ENCODE measurements around the gene TAF1D.

DNA sequence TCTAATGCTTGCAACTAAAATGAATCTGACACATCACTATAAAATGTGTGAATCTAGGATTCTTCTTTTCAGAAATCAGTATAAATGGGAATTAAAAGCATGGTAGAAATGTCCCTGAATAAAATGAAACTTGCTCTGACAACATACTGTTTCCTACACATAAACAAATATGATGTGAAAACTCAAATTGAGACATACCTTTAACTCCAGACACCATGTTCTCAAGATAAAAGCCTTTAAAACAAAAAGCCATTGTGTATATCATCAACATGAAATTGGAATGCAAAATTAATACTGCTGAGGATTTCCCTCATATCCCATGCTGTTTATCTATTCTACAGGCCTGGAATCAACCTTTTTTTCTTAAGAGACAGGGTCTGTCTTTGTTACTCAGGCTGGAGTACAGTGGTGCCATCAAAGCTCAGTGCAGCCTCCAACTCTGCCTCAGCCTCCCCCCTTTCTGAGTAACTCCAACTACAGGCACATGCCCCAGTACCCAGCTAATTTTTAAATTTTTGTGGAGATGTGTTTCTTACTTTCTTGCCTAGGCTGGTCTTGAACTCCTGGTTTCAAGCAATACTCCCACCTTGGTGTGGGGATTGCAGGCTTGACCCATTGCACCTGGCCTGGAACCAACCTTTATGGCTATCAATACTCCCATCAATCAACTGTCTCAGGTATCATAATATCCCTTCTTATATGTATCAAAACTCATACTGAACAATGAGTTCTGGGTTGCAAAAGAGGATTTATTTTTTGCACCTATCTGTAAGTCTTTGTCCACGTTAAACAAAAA, 6.7 kb downstream of the TAF1D start:
- TF ChIP-seq, protein P1, sequence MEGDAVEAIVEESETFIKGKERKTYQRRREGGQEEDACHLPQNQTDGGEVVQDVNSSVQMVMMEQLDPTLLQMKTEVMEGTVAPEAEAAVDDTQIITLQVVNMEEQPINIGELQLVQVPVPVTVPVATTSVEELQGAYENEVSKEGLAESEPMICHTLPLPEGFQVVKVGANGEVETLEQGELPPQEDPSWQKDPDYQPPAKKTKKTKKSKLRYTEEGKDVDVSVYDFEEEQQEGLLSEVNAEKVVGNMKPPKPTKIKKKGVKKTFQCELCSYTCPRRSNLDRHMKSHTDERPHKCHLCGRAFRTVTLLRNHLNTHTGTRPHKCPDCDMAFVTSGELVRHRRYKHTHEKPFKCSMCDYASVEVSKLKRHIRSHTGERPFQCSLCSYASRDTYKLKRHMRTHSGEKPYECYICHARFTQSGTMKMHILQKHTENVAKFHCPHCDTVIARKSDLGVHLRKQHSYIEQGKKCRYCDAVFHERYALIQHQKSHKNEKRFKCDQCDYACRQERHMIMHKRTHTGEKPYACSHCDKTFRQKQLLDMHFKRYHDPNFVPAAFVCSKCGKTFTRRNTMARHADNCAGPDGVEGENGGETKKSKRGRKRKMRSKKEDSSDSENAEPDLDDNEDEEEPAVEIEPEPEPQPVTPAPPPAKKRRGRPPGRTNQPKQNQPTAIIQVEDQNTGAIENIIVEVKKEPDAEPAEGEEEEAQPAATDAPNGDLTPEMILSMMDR (conservative IDR thresholded peaks at IDR 0.05; ENCODE audit: low read depth, low read length), result no peak
- no peak for TF ChIP-seq EZH2 (IDR thresholded peaks at IDR 0.05; ENCODE audit: borderline replicate concordance, low read depth, low read length, poor library complexity, severe bottlenecking)

All from A673 (cell line).